Parathyroid adenoma (tissue), 2 donors: ENCODE data around the gene TUBGCP5.

Source experiments
- H2AFZ ChIP-seq: fragments of 300-600 bp; sonication (generic); one replicate; pipeline ENCODE4 v1.7.0; 2017; ENCODE audit warnings: antibody characterized with exemption, mild to moderate bottlenecking
- H3K27ac ChIP-seq: fragments of 300-600 bp; sonication (generic); one replicate; pipeline ENCODE4 v1.7.0; 2017
- H3K27me3 ChIP-seq: fragments of 300-600 bp; sonication (generic); one replicate; pipeline ENCODE4 v1.7.0; 2017; ENCODE audit warnings: low read length; ENCODE audit not compliant: control insufficient read depth, insufficient read depth
- H3K36me3 ChIP-seq: fragments of 300-600 bp; sonication (generic); one replicate; pipeline ENCODE4 v1.7.0; 2017; ENCODE audit warnings: low read length; ENCODE audit not compliant: control insufficient read depth, insufficient read depth
- H3K4me1 ChIP-seq: fragments of 300-600 bp; sonication (generic); one replicate; pipeline ENCODE4 v1.7.0; 2017; ENCODE audit warnings: control low read depth
- H3K4me2 ChIP-seq: fragments of 300-600 bp; sonication (generic); one replicate; pipeline ENCODE4 v1.7.0; 2017; ENCODE audit warnings: low read length
- H3K4me3 ChIP-seq: fragments of 300-600 bp; sonication (generic); one replicate; pipeline ENCODE4 v1.7.0; 2017; ENCODE audit warnings: low read depth, low read length
- H3K79me2 ChIP-seq: fragments of 300-600 bp; sonication (generic); one replicate; pipeline ENCODE4 v1.7.0; 2017; ENCODE audit warnings: control low read depth
- H3K9ac ChIP-seq: fragments of 300-600 bp; sonication (generic); one replicate; pipeline ENCODE4 v1.7.0; 2017; ENCODE audit warnings: mild to moderate bottlenecking
- H3K9me3 ChIP-seq: fragments of 300-600 bp; sonication (generic); one replicate; pipeline ENCODE4 v1.7.0; 2017; ENCODE audit warnings: low read length; ENCODE audit not compliant: control insufficient read depth
- CTCF ChIP-seq: fragments of 300-600 bp; sonication (generic); IDR thresholded peaks from one replicate; pipeline ENCODE4 v1.7.0; 2017; ENCODE audit warnings: antibody characterized with exemption, mild to moderate bottlenecking
- donor health status: primary hyperparathyroidism.

The TUBGCP5 gene

GRCh38 chr15:22954798-22955543, 84.4 kb downstream of the TUBGCP5 start:
- H3K4me1 ChIP-seq: no peaks in the 10 kb centered on the region
- no peak overlapping the region for H3K27ac ChIP-seq
- H3K79me2 ChIP-seq: peaks cover 38% of the 10 kb centered on the region
- no peak overlapping the region for H2AFZ ChIP-seq
- H3K36me3 ChIP-seq: no peaks in the 10 kb centered on the region
- H3K9me3 ChIP-seq: no peaks in the 10 kb centered on the region
- H3K9ac ChIP-seq: no peak overlapping the region
- no peak for TF ChIP-seq CTCF
- H3K4me3 ChIP-seq: no peak overlapping the region
- H3K4me2 ChIP-seq: no peak overlapping the region
- H3K27me3 ChIP-seq: no peaks in the 10 kb centered on the region

GRCh38 chr15:22954326-22954725, 85.0 kb downstream of the TUBGCP5 start:
- Histone ChIP-seq H3K27me3 (no peaks in the 10 kb centered on the region), H3K4me1 (no peaks in the 10 kb centered on the region), H3K79me2 (peaks cover 34% of the 10 kb centered on the region), H3K36me3 (no peaks in the 10 kb centered on the region), H3K9me3 (no peaks in the 10 kb centered on the region), H2AFZ (no peak overlapping the region), H3K9ac (no peak overlapping the region), H3K4me2 (no peak overlapping the region), H3K27ac (no peak overlapping the region), H3K4me3 (no peak overlapping the region)
- TF ChIP-seq CTCF: no peak

GRCh38 chr15:22952796-22953579, 86.4 kb downstream of the TUBGCP5 start:
- Histone ChIP-seq H3K9ac (no peak overlapping the region), H3K4me1 (no peaks in the 10 kb centered on the region), H3K4me3 (no peak overlapping the region), H3K4me2 (no peak overlapping the region), H3K36me3 (no peaks in the 10 kb centered on the region), H3K9me3 (no peaks in the 10 kb centered on the region), H3K27ac (no peak overlapping the region), H2AFZ (no peak overlapping the region), H3K79me2 (peaks cover 27% of the 10 kb centered on the region), H3K27me3 (no peaks in the 10 kb centered on the region)
- no peak for TF ChIP-seq CTCF

GRCh38 chr15:22951381-22952280, 87.7 kb downstream of the TUBGCP5 start:
- H3K4me1 ChIP-seq: no peaks in the 10 kb centered on the region
- H2AFZ ChIP-seq: no peak overlapping the region
- H3K79me2 ChIP-seq: peaks cover 30% of the 10 kb centered on the region
- no peak overlapping the region for H3K27ac ChIP-seq
- H3K27me3 ChIP-seq: no peaks in the 10 kb centered on the region
- no peaks in the 10 kb centered on the region for H3K36me3 ChIP-seq
- no peak overlapping the region for H3K9ac ChIP-seq
- no peak overlapping the region for H3K4me2 ChIP-seq
- TF ChIP-seq CTCF: no peak
- no peak overlapping the region for H3K4me3 ChIP-seq
- no peaks in the 10 kb centered on the region for H3K9me3 ChIP-seq
